ENCODE results near the gene PCDHA7.
"Not testable (repeated sequence)": the region's sequence is repeated elsewhere in the genome, so short reads cannot be mapped to it uniquely, and the experiment has no call there.

The PCDHA7 gene

DNA sequence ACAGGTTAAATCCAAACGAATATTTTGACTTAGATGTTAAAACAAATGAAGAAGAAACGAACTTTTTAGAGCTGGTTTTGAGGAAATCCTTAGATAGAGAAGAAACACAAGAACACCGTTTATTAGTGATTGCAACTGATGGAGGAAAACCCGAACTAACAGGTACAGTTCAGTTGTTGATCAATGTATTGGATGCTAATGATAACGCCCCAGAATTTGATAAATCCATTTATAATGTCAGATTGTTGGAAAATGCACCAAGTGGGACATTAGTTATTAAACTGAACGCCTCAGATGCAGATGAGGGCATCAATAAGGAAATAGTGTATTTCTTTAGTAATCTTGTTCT is 11.8 kb upstream of the PCDHA7 start:
- DNase-seq (ENCODE audit: low read depth, low spot score): no peak
- no peak overlapping the region for H3K27ac ChIP-seq

DNA sequence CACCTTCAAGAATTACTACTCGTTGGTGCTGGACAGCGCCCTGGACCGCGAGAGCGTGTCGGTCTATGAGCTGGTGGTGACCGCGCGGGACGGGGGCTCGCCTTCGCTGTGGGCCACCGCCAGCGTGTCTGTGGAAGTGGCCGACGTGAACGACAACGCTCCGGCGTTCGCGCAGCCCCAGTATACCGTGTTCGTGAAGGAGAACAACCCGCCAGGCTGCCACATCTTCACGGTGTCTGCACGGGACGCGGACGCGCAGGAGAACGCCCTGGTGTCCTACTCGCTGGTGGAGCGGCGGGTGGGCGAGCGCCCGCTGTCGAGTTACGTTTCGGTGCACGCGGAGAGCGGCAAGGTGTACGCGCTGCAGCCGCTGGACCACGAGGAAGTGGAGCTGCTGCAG is 11.1 kb upstream of the PCDHA7 start:
- not testable (repeated sequence) for H3K27ac ChIP-seq; DNase-seq (ENCODE audit: low read depth, low spot score)

DNA sequence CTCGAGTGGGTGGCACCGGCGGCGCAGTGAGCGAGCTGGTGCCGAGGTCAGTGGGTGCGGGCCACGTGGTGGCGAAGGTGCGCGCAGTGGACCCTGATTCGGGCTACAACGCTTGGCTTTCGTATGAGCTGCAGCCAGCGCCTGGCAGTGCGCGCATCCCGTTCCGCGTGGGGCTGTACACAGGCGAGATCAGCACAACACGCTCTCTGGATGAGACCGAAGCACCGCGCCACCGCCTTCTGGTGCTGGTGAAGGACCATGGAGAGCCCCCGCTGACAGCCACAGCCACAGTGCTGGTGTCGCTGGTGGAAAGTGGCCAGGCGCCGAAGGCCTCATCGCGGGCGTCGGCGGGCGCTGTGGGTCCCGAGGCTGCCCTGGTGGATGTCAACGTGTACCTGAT is 10.6 kb upstream of the PCDHA7 start:
- DNase-seq (ENCODE audit: low read depth, low spot score): no peak
- H3K27ac ChIP-seq: no peak overlapping the region

DNA sequence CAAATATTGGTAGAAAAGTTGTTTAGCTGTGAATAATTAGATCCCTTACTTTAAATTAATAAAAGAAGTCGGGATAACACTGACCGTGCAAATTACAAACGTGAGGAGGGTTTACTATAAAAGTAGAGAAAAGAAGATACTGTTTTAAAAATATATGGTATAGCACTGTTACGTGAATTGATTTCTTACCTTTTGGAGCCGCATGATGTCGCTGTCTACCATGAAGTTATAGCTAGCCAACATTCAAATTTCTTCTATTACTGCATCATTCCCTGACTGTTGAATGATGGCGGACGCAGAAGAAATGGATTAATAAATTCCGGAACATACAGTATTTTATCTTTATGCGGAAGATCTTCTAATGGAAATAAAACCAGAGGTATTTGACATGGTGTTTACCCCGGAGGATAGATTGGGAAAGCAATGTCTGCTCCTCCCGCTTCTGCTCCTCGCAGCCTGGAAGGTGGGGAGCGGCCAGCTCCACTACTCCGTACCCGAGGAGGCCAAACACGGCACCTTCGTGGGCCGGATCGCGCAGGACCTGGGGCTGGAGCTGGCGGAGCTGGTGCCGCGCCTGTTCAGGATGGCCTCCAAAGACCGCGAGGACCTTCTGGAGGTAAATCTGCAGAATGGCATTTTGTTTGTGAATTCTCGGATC is 6.2 kb upstream of the PCDHA7 start, which contains the start of gene PCDHA6:
TSS of gene PCDHA6 (plus strand) at position 257 of the 658 bp plus-strand sequence. CDS start at position 389, 132 bp downstream.
- no peak for DNase-seq (ENCODE audit: low read depth, low spot score)
- no peak within 1 kb of the TSS for H3K27ac ChIP-seq

DNA sequence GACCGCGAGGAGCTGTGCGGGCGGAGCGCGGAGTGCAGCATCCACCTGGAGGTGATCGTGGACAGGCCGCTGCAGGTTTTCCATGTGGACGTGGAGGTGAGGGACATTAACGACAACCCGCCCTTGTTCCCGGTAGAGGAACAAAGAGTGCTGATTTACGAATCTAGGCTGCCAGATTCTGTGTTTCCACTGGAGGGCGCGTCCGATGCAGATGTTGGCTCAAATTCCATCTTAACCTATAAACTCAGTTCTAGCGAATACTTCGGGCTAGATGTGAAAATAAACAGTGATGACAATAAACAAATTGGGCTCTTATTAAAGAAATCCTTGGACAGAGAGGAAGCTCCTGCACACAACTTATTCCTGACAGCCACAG is 5.7 kb upstream of the PCDHA7 start:
- no peak overlapping the region for H3K27ac ChIP-seq
- no peak for DNase-seq (ENCODE audit: low read depth, low spot score)

DNA sequence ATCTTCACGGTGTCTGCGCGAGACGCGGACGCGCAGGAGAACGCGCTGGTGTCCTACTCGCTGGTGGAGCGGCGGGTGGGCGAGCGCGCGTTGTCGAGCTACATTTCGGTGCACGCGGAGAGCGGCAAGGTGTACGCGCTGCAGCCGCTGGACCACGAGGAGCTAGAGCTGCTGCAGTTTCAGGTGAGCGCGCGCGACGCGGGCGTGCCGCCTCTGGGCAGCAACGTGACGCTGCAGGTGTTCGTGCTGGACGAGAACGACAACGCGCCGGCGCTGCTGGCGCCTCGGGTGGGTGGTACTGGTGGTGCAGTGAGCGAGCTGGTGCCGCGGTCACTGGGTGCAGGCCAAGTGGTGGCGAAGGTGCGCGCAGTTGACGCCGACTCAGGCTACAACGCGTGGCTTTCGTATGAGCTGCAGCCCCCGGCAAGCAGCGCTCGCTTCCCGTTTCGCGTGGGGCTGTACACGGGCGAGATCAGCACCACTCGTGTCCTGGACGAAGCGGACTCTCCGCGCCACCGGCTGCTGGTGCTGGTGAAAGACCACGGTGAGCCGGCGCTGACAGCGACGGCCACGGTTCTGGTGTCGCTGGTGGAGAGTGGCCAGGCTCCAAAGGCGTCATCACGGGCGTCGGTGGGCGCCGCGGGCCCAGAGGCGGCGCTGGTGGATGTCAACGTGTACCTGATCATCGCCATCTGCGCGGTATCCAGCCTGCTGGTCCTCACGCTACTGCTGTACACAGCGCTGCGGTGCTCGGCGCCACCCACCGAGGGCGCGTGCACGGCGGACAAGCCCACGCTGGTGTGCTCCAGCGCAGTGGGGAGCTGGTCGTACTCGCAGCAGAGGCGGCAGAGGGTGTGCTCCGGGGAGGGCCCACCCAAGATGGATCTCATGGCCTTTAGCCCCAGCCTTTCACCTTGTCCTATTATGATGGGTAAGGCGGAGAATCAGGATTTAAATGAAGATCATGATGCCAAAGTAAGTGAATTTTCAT is 4.3 kb upstream of the PCDHA7 start:
- not testable (repeated sequence) for DNase-seq (ENCODE audit: low read depth, low spot score); H3K27ac ChIP-seq

DNA sequence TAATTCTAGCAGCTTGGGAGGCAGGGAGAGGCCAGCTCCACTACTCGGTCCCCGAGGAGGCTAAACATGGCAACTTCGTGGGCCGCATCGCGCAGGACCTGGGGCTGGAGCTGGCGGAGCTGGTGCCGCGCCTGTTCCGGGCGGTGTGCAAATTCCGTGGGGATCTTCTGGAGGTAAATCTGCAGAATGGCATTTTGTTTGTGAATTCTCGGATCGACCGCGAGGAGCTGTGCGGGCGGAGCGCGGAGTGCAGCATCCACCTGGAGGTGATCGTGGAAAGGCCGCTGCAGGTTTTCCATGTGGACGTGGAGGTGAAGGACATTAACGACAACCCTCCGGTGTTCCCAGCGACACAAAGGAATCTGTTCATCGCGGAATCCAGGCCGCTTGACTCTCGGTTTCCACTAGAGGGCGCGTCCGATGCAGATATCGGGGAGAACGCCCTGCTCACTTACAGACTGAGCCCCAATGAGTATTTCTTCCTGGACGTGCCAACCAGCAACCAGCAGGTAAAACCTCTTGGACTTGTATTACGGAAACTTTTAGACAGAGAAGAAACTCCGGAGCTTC is 455 bp downstream of the PCDHA7 start:
- DNase-seq (ENCODE audit: low read depth, low spot score); H3K27ac ChIP-seq: not testable (repeated sequence)

DNA sequence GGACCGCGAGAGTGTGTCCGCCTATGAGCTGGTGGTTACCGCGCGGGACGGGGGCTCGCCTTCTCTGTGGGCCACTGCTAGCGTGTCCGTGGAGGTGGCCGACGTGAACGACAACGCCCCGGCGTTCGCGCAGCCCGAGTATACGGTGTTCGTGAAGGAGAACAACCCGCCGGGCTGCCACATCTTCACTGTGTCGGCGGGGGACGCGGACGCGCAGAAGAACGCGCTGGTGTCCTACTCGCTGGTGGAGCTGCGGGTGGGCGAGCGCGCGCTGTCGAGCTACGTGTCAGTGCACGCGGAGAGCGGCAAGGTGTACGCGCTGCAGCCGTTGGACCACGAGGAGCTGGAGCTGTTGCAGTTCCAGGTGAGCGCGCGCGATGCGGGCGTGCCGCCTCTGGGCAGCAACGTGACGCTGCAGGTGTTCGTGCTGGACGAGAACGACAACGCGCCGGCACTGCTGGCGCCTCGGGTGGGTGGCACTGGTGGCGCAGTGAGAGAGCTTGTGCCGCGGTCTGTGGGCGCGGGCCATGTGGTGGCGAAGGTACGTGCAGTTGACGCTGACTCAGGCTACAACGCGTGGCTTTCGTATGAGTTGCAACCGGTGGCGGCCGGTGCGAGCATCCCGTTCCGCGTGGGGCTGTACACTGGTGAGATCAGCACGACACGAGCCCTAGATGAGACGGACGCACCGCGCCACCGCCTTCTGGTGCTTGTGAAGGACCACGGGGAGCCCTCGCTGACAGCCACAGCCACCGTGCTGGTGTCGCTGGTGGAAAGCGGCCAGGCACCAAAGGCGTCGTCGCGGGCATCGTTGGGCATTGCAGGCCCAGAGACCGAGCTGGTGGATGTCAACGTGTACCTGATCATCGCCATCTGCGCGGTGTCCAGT is 1.8 kb downstream of the PCDHA7 start:
- no peak overlapping the region for H3K27ac ChIP-seq

DNA sequence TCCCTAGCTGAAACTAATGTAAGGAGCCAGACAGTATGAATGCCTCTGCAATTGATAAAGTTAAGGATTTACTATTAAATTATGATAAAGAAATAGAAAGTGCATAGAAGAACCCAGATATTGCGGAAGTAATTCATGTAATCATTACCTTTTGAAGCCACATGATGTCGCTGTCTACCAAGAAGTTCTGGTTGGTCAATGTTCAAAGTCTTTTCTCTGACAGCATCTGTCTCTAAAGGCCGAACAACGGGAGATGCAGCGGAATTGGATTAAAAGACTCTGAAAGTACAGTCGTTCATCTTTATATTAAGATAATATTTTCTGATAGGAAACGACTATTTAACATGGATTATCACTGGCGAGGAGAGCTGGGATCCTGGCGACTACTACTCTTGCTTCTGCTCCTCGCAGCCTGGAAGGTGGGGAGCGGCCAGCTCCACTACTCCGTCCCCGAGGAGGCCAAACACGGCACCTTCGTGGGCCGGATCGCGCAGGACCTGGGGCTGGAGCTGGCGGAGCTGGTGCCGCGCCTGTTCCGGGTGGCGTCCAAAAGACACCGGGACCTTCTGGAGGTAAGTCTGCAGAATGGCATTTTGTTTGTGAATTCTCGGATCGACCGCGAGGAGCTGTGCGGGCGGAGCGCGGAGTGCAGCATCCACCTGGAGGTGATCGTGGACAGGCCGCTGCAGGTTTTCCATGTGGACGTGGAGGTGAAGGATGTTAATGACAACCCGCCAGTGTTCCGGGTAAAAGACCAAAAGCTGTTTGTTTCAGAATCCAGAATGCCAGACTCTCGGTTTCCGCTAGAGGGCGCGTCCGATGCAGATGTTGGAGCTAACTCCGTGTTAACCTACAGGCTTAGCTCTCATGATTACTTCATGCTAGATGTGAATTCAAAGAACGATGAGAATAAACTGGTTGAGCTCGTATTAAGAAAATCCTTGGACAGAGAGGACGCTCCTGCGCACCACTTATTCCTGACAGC is 7.2 kb downstream of the PCDHA7 start, which contains the start of gene PCDHA8:
TSS of gene PCDHA8 (plus strand) at position 210 of the 985 bp plus-strand sequence. CDS start at position 345, 135 bp downstream.
- no peak for DNase-seq (ENCODE audit: low read depth, low spot score)
- H3K27ac ChIP-seq: no peak within 1 kb of the TSS

More for the DNA sequence above, 1.8 kb downstream of the PCDHA7 start:
- no peak for DNase-seq (ENCODE audit: low read depth, low spot score)

DNA sequence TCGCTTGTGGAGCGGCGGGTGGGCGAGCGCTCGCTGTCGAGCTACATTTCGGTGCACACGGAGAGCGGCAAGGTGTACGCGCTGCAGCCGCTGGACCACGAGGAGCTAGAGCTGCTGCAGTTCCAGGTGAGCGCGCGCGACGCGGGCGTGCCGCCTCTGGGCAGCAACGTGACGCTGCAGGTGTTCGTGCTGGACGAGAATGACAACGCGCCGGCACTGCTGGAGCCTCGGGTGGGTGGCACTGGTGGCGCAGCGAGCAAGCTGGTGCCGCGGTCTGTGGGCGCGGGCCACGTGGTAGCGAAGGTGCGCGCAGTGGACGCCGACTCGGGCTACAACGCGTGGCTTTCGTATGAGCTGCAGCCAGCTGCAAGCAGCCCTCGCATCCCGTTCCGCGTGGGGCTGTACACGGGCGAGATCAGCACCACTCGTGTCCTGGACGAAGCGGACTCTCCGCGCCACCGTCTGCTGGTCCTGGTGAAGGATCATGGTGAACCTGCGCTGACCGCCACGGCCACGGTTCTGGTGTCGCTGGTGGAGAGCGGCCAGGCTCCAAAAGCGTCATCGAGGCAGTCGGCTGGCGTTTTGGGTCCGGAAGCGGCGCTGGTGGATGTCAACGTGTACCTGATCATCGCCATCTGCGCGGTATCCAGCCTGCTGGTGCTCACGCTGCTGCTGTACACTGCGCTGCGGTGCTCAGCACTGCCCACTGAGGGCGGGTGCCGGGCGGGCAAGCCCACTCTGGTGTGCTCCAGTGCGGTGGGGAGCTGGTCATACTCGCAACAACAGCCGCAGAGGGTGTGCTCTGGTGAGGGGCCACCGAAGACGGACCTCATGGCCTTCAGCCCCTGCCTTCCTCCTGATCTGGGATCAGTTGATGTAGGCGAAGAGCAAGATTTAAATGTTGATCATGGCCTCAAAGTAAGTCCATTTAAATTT is 9.0 kb downstream of the PCDHA7 start:
- no peak for DNase-seq (ENCODE audit: low read depth, low spot score)
- no peak overlapping the region for H3K27ac ChIP-seq

DNA sequence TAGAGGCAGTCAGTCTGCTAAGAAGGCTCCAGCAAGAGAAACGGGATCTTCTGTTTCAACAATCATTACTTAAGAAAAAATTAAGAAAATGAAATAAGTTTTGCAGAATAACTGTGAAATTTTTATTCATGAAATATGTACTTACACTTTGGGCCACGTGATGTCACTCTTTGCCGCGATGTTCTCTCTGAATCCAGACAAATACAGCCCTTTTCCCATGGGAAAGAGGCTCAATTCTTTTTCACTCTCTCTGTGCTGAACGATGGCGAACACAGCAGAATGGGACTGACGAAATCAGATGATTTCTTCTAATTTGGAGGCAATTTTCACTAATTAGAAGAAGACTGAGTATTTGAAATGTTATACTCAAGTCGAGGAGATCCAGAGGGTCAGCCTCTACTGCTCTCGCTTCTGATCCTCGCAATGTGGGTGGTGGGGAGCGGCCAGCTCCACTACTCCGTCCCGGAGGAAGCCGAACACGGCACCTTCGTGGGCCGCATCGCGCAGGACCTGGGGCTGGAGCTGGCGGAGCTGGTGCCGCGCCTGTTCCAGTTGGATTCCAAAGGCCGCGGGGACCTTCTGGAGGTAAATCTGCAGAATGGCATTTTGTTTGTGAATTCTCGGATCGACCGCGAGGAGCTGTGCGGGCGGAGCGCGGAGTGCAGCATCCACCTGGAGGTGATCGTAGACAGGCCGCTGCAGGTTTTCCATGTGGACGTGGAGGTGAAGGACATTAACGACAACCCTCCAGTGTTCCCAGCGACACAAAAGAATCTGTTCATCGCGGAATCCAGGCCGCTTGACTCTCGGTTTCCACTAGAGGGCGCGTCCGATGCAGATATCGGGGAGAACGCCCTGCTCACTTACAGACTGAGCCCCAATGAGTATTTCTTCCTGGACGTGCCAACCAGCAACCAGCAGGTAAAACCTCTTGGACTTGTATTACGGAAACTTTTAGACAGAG is 14.4 kb downstream of the PCDHA7 start, which contains the start of gene PCDHA9:
TSS of gene PCDHA9 (plus strand) at position 244 of the 964 bp plus-strand sequence. CDS start at position 358, 114 bp downstream.
- H3K27ac ChIP-seq; DNase-seq (ENCODE audit: low read depth, low spot score): not testable (repeated sequence)

DNA sequence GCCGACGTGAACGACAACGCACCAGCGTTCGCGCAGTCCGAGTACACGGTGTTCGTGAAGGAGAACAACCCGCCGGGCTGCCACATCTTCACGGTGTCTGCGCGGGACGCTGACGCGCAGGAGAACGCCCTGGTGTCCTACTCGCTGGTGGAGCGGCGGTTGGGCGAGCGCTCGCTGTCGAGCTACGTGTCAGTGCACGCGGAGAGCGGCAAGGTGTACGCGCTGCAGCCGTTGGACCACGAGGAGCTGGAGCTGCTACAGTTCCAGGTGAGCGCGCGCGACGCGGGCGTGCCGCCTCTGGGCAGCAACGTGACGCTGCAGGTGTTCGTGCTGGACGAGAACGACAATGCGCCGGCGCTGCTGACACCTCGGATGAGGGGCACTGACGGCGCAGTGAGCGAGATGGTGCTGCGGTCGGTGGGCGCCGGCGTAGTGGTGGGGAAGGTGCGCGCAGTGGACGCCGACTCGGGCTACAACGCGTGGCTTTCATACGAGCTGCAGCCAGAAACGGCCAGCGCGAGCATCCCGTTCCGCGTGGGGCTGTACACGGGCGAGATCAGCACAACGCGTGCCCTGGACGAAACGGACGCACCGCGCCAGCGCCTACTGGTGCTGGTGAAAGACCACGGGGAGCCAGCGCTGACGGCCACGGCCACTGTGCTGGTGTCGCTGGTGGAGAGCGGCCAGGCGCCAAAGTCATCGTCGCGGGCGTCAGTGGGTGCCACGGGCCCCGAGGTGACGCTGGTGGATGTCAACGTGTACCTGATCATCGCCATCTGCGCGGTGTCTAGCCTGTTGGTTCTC is 16.0 kb downstream of the PCDHA7 start:
- not testable (repeated sequence) for H3K27ac ChIP-seq; DNase-seq (ENCODE audit: low read depth, low spot score)

DNA sequence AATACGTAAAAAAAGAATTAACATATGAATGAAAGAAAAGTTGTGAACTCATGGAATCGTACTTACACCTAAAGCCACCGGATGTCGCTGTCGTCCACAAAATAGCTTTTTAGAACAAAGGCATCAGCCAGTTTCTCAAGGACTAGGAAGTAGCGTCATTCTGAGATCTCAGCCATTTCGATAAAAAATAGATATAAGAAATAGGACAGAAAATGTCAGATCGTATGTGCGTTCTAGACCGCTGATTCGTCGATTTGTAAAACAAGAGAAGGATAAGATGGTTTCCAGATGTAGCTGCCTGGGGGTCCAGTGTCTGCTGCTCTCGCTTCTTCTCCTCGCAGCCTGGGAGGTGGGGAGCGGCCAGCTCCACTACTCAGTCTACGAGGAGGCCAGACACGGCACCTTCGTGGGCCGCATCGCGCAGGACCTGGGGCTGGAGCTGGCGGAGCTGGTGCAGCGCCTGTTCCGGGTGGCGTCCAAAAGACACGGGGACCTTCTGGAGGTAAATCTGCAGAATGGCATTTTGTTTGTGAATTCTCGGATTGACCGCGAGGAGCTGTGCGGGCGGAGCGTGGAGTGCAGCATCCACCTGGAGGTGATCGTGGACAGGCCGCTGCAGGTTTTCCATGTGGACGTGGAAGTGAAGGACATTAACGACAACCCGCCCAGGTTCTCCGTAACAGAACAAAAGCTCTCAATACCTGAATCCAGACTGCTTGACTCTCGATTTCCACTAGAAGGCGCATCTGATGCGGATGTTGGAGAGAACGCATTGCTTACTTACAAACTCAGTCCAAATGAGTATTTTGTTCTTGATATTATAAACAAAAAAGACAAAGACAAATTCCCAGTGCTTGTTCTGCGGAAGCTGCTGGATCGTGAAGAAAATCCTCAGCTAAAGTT is 22.0 kb downstream of the PCDHA7 start, which contains the start of gene PCDHA10:
TSS of gene PCDHA10 (plus strand) at position 126 of the 903 bp plus-strand sequence. CDS start at position 278, 152 bp downstream.
- H3K27ac ChIP-seq: no peak within 1 kb of the TSS
- no peak for DNase-seq (ENCODE audit: low read depth, low spot score)

DNA sequence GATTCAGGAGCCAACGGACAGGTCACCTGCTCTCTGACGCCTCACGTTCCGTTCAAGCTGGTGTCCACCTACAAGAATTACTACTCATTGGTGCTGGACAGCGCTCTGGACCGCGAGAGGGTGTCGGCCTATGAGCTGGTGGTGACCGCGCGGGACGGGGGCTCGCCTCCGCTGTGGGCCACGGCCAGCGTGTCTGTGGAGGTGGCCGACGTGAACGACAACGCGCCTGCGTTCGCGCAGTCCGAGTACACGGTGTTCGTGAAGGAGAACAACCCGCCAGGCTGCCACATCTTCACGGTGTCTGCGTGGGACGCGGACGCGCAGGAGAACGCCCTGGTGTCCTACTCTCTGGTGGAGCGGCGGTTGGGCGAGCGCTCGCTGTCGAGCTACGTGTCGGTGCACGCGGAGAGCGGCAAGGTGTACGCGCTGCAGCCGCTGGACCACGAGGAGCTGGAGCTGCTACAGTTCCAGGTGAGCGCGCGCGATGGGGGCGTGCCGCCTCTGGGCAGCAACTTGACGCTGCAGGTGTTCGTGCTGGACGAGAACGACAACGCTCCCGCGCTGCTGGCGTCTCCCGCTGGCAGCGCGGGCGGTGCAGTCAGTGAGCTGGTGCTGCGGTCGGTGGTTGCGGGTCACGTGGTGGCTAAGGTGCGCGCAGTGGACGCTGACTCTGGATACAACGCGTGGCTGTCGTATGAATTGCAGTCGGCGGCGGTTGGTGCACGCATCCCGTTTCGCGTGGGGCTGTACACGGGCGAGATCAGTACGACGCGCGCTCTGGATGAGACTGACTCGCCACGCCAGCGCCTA is 23.3 kb downstream of the PCDHA7 start:
- DNase-seq (ENCODE audit: low read depth, low spot score): no peak
- no peak overlapping the region for H3K27ac ChIP-seq
